Measurements from ENCODE around the gene PRPS1.
"Not testable (repeated sequence)": the region's sequence is repeated elsewhere in the genome, so short reads cannot be mapped to it uniquely, and the experiment has no call there.

PRPS1 gene

GRCh38 chrX:107666931-107667330 lies 38.6 kb downstream of the PRPS1 start:
- no peak overlapping the region for H3K4me2 ChIP-seq (ENCODE audit: low read length)
- H3K27me3 ChIP-seq (ENCODE audit: control insufficient read depth, insufficient read depth, low read length), result no peaks in the 10 kb centered on the region
- H3K4me3 ChIP-seq (ENCODE audit: low read depth, low read length), result no peak overlapping the region
- H3K4me1 ChIP-seq, result no peaks in the 10 kb centered on the region
- H3K79me2 ChIP-seq, result no peaks in the 10 kb centered on the region
- H2AFZ ChIP-seq, result no peak overlapping the region
- no peaks in the 10 kb centered on the region for H3K9me3 ChIP-seq (ENCODE audit: control insufficient read depth, low read length)
- TF ChIP-seq CTCF (IDR thresholded peaks at IDR 0.05), result no peak
- no peak overlapping the region for H3K9ac ChIP-seq
- no peak overlapping the region for H3K27ac ChIP-seq
- H3K36me3 ChIP-seq (ENCODE audit: control insufficient read depth, insufficient read depth, low read length), result no peaks in the 10 kb centered on the region

GRCh38 chrX:107667426-107667825 lies 39.1 kb downstream of the PRPS1 start:
- Histone ChIP-seq H3K4me1 (no peaks in the 10 kb centered on the region), H3K36me3 (ENCODE audit: control insufficient read depth, insufficient read depth, low read length) (no peaks in the 10 kb centered on the region), H3K9me3 (ENCODE audit: control insufficient read depth, low read length) (no peaks in the 10 kb centered on the region), H3K27me3 (ENCODE audit: control insufficient read depth, insufficient read depth, low read length) (no peaks in the 10 kb centered on the region), H3K27ac (no peak overlapping the region), H3K4me2 (ENCODE audit: low read length) (no peak overlapping the region), H3K79me2 (no peaks in the 10 kb centered on the region), H2AFZ (no peak overlapping the region), H3K9ac (no peak overlapping the region), H3K4me3 (ENCODE audit: low read depth, low read length) (no peak overlapping the region)
- no peak for TF ChIP-seq CTCF (IDR thresholded peaks at IDR 0.05)

GRCh38 chrX:107668710-107669109 lies 40.4 kb downstream of the PRPS1 start:
- H3K9ac ChIP-seq; H3K36me3 ChIP-seq (ENCODE audit: control insufficient read depth, insufficient read depth, low read length); H3K4me3 ChIP-seq (ENCODE audit: low read depth, low read length); H3K27me3 ChIP-seq (ENCODE audit: control insufficient read depth, insufficient read depth, low read length); H3K9me3 ChIP-seq (ENCODE audit: control insufficient read depth, low read length); H3K4me1 ChIP-seq; H3K27ac ChIP-seq; H3K79me2 ChIP-seq; H2AFZ ChIP-seq; H3K4me2 ChIP-seq (ENCODE audit: low read length): not testable (repeated sequence)

- no peaks in the 10 kb centered on the region for H3K4me1 ChIP-seq
- no peak overlapping the region for H3K4me2 ChIP-seq (ENCODE audit: low read length)
- H3K36me3 ChIP-seq (ENCODE audit: control insufficient read depth, insufficient read depth, low read length), result no peaks in the 10 kb centered on the region
- no peak overlapping the region for H3K4me3 ChIP-seq (ENCODE audit: low read depth, low read length)
- TF ChIP-seq CTCF (IDR thresholded peaks at IDR 0.05), result no peak
- no peaks in the 10 kb centered on the region for H3K79me2 ChIP-seq
- H3K9ac ChIP-seq, result no peak overlapping the region
- H2AFZ ChIP-seq, result no peak overlapping the region
- H3K27ac ChIP-seq, result no peak overlapping the region
- H3K27me3 ChIP-seq (ENCODE audit: control insufficient read depth, insufficient read depth, low read length), result no peaks in the 10 kb centered on the region
- no peaks in the 10 kb centered on the region for H3K9me3 ChIP-seq (ENCODE audit: control insufficient read depth, low read length)
These were observed 41.0 kb downstream of the PRPS1 start for GRCh38 chrX:107669261-107669660.

- TF ChIP-seq CTCF (IDR thresholded peaks at IDR 0.05), result no peak
- no peaks in the 10 kb centered on the region for H3K27me3 ChIP-seq (ENCODE audit: control insufficient read depth, insufficient read depth, low read length)
- no peaks in the 10 kb centered on the region for H3K36me3 ChIP-seq (ENCODE audit: control insufficient read depth, insufficient read depth, low read length)
- H3K79me2 ChIP-seq, result no peaks in the 10 kb centered on the region
- H3K4me2 ChIP-seq (ENCODE audit: low read length), result no peak overlapping the region
- no peak overlapping the region for H3K4me3 ChIP-seq (ENCODE audit: low read depth, low read length)
- no peak overlapping the region for H3K27ac ChIP-seq
- no peaks in the 10 kb centered on the region for H3K9me3 ChIP-seq (ENCODE audit: control insufficient read depth, low read length)
- H2AFZ ChIP-seq, result no peak overlapping the region
- H3K9ac ChIP-seq, result no peak overlapping the region
- H3K4me1 ChIP-seq, result no peaks in the 10 kb centered on the region
These were observed 41.7 kb downstream of the PRPS1 start for GRCh38 chrX:107669885-107670628.

- H3K4me1 ChIP-seq; H3K27me3 ChIP-seq (ENCODE audit: control insufficient read depth, insufficient read depth, low read length); H3K4me3 ChIP-seq (ENCODE audit: low read depth, low read length); H3K9me3 ChIP-seq (ENCODE audit: control insufficient read depth, low read length); H2AFZ ChIP-seq; H3K79me2 ChIP-seq; H3K36me3 ChIP-seq (ENCODE audit: control insufficient read depth, insufficient read depth, low read length); H3K9ac ChIP-seq; H3K27ac ChIP-seq; H3K4me2 ChIP-seq (ENCODE audit: low read length): not testable (repeated sequence)
These were observed 42.9 kb downstream of the PRPS1 start for GRCh38 chrX:107671256-107671655.
